Measurements from ENCODE around the gene PPFIA2.
A peak's percentile ranks its signal among the peaks of the same experiment; 100 is the strongest.

The PPFIA2 gene

DNA sequence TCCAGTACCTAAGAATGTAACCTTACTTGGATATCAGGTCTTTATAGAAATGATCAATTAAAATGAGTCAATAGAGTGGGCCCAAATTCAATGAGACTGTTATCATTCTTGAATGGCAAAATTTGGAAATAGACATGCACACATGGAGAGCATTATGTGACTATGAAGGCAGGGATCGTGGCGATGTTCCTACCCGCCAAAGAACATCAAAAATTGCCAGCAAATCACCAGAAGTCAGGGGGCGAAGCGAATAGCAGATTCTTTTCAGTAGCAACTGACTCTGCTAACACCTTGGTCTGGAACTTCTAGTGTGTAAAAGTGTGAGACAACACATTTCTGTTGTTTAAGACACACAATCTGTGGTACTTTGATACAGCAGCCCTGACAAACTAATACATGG, 488.8 kb downstream of the PPFIA2 start:
- no peak for DNase-seq
- Histone ChIP-seq H3K4ac (ENCODE audit: low read depth in 1 of 2, low read length in 2 of 2) (no peak overlapping the region), H3K4me3 (ENCODE audit: insufficient read depth in 1 of 2, low read depth in 1 of 2, low read length in 2 of 2) (no peak overlapping the region), H2BK12ac (ENCODE audit: low read length in 2 of 2) (no peak overlapping the region), H3K23ac (ENCODE audit: low read length in 2 of 2) (no peak overlapping the region), H4K8ac (ENCODE audit: low read length) (no peak overlapping the region), H3K14ac (ENCODE audit: low read length in 2 of 2) (no peak overlapping the region), H3K27me3 (ENCODE audit: control insufficient read depth in 1 of 2, insufficient read depth in 1 of 2, low read length in 2 of 2) (no peaks in the 10 kb centered on the region), H2BK120ac (ENCODE audit: low read depth, low read length) (no peak overlapping the region), H3K4me1 (ENCODE audit: control insufficient read depth, insufficient read depth, low read depth, low read length) (no peaks in the 10 kb centered on the region), H4K91ac (ENCODE audit: low read length) (no peak overlapping the region), H3K4me2 (ENCODE audit: low read length, poor library complexity, severe bottlenecking) (no peak overlapping the region), H3K79me1 (replicated peaks; ENCODE audit: low read length, poor library complexity, severe bottlenecking) (no peaks in the 10 kb centered on the region), H3K9me3 (ENCODE audit: control insufficient read depth, low read length) (no peaks in the 10 kb centered on the region), H2AFZ (ENCODE audit: low read depth, low read length) (no peak overlapping the region), H3K36me3 (ENCODE audit: control insufficient read depth in 1 of 2, insufficient read depth in 2 of 2, low read depth in 1 of 2, low read length in 2 of 2) (no peaks in the 10 kb centered on the region), H2BK5ac (ENCODE audit: low read depth, low read length, poor library complexity, severe bottlenecking) (no peak overlapping the region), H3K18ac (ENCODE audit: low read depth in 1 of 2, low read length in 2 of 2) (no peak overlapping the region), H2BK15ac (ENCODE audit: low read depth, poor library complexity, severe bottlenecking) (no peak overlapping the region), H2AK5ac (ENCODE audit: low read length, severe bottlenecking) (no peak overlapping the region), H3K27ac (ENCODE audit: low read length, poor library complexity, severe bottlenecking) (no peak overlapping the region), H3K9ac (ENCODE audit: low read length) (no peak overlapping the region)
- 91% methylated on average over 4 of the region's 5 CpGs for WGBS

DNA sequence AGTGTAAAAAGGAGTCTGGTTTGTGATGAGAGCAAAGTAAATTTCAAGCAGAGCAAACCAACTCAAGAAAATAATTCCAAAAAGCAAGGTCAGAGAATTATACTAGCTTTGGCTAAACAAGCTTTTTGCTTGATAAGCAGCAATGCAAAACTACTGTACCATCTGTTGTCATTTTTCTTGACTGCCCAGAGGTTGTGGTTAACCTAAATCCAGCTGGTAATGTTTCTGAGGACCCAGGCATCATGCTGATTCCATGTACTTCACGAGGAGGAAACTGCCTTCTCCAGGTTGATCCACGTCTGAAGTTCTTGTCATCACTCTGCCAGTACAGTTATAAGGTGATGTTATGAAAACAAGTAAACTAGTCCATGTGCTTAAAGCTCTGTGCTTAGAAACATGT, 496.1 kb downstream of the PPFIA2 start:
- Histone ChIP-seq H3K9me3 (ENCODE audit: control insufficient read depth, low read length) (no peaks in the 10 kb centered on the region), H2BK12ac (ENCODE audit: low read length in 2 of 2) (peak overlapping the region in 1 of 2 experiments; percentile 39), H3K36me3 (ENCODE audit: control insufficient read depth in 1 of 2, insufficient read depth in 2 of 2, low read depth in 1 of 2, low read length in 2 of 2) (no peaks in the 10 kb centered on the region), H2AK5ac (ENCODE audit: low read length, severe bottlenecking) (no peak overlapping the region), H3K14ac (ENCODE audit: low read length in 2 of 2) (no peak overlapping the region), H2BK120ac (ENCODE audit: low read depth, low read length) (no peak overlapping the region), H3K27ac (ENCODE audit: low read length, poor library complexity, severe bottlenecking) (no peak overlapping the region), H3K18ac (ENCODE audit: low read depth in 1 of 2, low read length in 2 of 2) (no peak overlapping the region), H2BK5ac (ENCODE audit: low read depth, low read length, poor library complexity, severe bottlenecking) (no peak overlapping the region), H3K23ac (ENCODE audit: low read length in 2 of 2) (no peak overlapping the region), H3K79me1 (replicated peaks; ENCODE audit: low read length, poor library complexity, severe bottlenecking) (no peaks in the 10 kb centered on the region), H3K4me2 (ENCODE audit: low read length, poor library complexity, severe bottlenecking) (no peak overlapping the region), H2AFZ (ENCODE audit: low read depth, low read length) (no peak overlapping the region), H4K8ac (ENCODE audit: low read length) (no peak overlapping the region), H3K4ac (ENCODE audit: low read depth in 1 of 2, low read length in 2 of 2) (no peak overlapping the region), H3K4me3 (ENCODE audit: insufficient read depth in 1 of 2, low read depth in 1 of 2, low read length in 2 of 2) (no peak overlapping the region), H3K27me3 (ENCODE audit: control insufficient read depth in 1 of 2, insufficient read depth in 1 of 2, low read length in 2 of 2) (no peaks in the 10 kb centered on the region), H3K9ac (ENCODE audit: low read length) (no peak overlapping the region), H3K4me1 (ENCODE audit: control insufficient read depth, insufficient read depth, low read depth, low read length) (no peaks in the 10 kb centered on the region), H2BK15ac (ENCODE audit: low read depth, poor library complexity, severe bottlenecking) (no peak overlapping the region), H4K91ac (ENCODE audit: low read length) (no peak overlapping the region)
- no peak for DNase-seq
- WGBS = 100% methylated on average over 2 of the region's 2 CpGs

DNA sequence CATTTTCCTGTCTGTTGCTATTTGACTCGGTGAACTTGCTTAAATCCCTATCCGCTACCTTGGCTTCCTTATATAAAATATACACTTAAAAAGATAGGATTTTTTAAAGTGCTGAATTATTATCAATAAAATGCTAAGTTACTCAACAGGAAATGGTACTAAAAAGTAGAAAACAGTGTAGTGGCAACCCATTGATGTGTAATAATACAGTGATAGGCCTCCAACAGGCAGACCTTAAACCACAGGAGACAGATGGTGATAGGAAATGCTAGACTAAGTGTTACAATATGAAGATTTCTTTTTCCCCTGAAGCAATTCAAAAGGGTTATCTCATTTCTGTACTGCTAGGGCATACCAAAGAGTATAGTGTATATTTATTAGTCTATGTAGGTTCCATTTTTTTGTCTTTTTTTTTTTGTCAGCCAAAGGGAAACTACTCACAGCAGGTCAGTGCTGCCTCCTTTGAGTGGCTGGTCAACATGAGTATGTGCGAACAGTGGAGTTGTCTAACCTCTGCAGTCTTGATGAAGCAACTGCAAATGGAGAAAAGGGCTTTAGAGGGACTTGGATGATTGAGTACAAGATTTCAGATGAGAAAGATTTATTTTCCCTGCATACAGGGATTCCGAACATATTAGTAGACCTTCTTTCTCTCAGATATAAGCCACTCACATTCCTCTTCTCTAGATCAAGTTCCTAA, 497.5 kb downstream of the PPFIA2 start:
- WGBS = no CpG with 5 or more reads among the region's 4 CpGs
- no peak overlapping the region for H2AFZ ChIP-seq (ENCODE audit: low read depth, low read length)

DNA sequence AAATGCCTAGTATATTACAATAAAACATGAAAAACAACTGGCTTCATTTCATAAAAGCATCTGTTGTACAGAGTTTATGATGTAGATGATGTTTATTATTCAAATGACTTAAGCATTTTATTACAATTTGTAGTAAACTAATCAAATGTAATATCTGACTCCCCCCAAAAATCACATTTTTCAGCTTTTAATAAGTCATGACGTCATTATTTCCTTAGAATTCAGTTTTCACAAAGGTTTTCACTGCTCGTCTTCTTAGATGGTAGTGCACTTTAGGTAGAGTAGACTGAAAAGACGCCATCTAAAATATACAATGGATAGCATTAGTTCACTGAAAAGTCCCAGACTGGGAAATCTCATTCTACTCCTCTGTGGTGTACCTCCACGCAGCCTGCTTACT, 499.8 kb downstream of the PPFIA2 start:
- H3K9ac ChIP-seq (ENCODE audit: low read length) = no peak overlapping the region
- H2BK120ac ChIP-seq (ENCODE audit: low read depth, low read length) = no peak overlapping the region
- H3K14ac ChIP-seq (ENCODE audit: low read length in 2 of 2) = no peak overlapping the region
- no peak overlapping the region for H3K4me3 ChIP-seq (ENCODE audit: insufficient read depth in 1 of 2, low read depth in 1 of 2, low read length in 2 of 2)
- no peak overlapping the region for H3K18ac ChIP-seq (ENCODE audit: low read depth in 1 of 2, low read length in 2 of 2)
- no peaks in the 10 kb centered on the region for H3K79me1 ChIP-seq (replicated peaks; ENCODE audit: low read length, poor library complexity, severe bottlenecking)
- H4K8ac ChIP-seq (ENCODE audit: low read length) = no peak overlapping the region
- no peaks in the 10 kb centered on the region for H3K4me1 ChIP-seq (ENCODE audit: control insufficient read depth, insufficient read depth, low read depth, low read length)
- no peak overlapping the region for H3K4me2 ChIP-seq (ENCODE audit: low read length, poor library complexity, severe bottlenecking)
- H2AK5ac ChIP-seq (ENCODE audit: low read length, severe bottlenecking) = no peak overlapping the region
- no peak overlapping the region for H3K23ac ChIP-seq (ENCODE audit: low read length in 2 of 2)
- no peak overlapping the region for H4K91ac ChIP-seq (ENCODE audit: low read length)
- WGBS = 90% methylated on average over 2 of the region's 4 CpGs
- H2BK5ac ChIP-seq (ENCODE audit: low read depth, low read length, poor library complexity, severe bottlenecking) = no peak overlapping the region
- no peak overlapping the region for H2BK15ac ChIP-seq (ENCODE audit: low read depth, poor library complexity, severe bottlenecking)
- no peak overlapping the region for H2AFZ ChIP-seq (ENCODE audit: low read depth, low read length)
- DNase-seq = no peak
- peaks cover 0 to 2% of the 10 kb centered on the region in 2 experiments for H3K36me3 ChIP-seq (ENCODE audit: control insufficient read depth in 1 of 2, insufficient read depth in 2 of 2, low read depth in 1 of 2, low read length in 2 of 2)
- no peaks in the 10 kb centered on the region for H3K9me3 ChIP-seq (ENCODE audit: control insufficient read depth, low read length)
- H3K27me3 ChIP-seq (ENCODE audit: control insufficient read depth in 1 of 2, insufficient read depth in 1 of 2, low read length in 2 of 2) = no peaks in the 10 kb centered on the region
- no peak overlapping the region for H3K4ac ChIP-seq (ENCODE audit: low read depth in 1 of 2, low read length in 2 of 2)
- no peak overlapping the region for H2BK12ac ChIP-seq (ENCODE audit: low read length in 2 of 2)
- H3K27ac ChIP-seq (ENCODE audit: low read length, poor library complexity, severe bottlenecking) = no peak overlapping the region

More for the DNA sequence above, 497.5 kb downstream of the PPFIA2 start:
- H3K23ac ChIP-seq (ENCODE audit: low read length in 2 of 2) = no peak overlapping the region
- H3K14ac ChIP-seq (ENCODE audit: low read length in 2 of 2) = no peak overlapping the region
- no peak overlapping the region for H3K18ac ChIP-seq (ENCODE audit: low read depth in 1 of 2, low read length in 2 of 2)
- no peak overlapping the region for H3K9ac ChIP-seq (ENCODE audit: low read length)
- H3K4me3 ChIP-seq (ENCODE audit: insufficient read depth in 1 of 2, low read depth in 1 of 2, low read length in 2 of 2) = no peak overlapping the region
- no peaks in the 10 kb centered on the region for H3K79me1 ChIP-seq (replicated peaks; ENCODE audit: low read length, poor library complexity, severe bottlenecking)
- no peaks in the 10 kb centered on the region for H3K4me1 ChIP-seq (ENCODE audit: control insufficient read depth, insufficient read depth, low read depth, low read length)
- H2BK5ac ChIP-seq (ENCODE audit: low read depth, low read length, poor library complexity, severe bottlenecking) = no peak overlapping the region
- no peak overlapping the region for H4K8ac ChIP-seq (ENCODE audit: low read length)
- no peak overlapping the region for H2BK15ac ChIP-seq (ENCODE audit: low read depth, poor library complexity, severe bottlenecking)
- H3K9me3 ChIP-seq (ENCODE audit: control insufficient read depth, low read length) = no peaks in the 10 kb centered on the region
- H2AK5ac ChIP-seq (ENCODE audit: low read length, severe bottlenecking) = no peak overlapping the region
- H3K4me2 ChIP-seq (ENCODE audit: low read length, poor library complexity, severe bottlenecking) = no peak overlapping the region
- DNase-seq = no peak
- H3K27me3 ChIP-seq (ENCODE audit: control insufficient read depth in 1 of 2, insufficient read depth in 1 of 2, low read length in 2 of 2) = no peaks in the 10 kb centered on the region
- no peak overlapping the region for H3K4ac ChIP-seq (ENCODE audit: low read depth in 1 of 2, low read length in 2 of 2)
- no peak overlapping the region for H2BK120ac ChIP-seq (ENCODE audit: low read depth, low read length)
- H3K36me3 ChIP-seq (ENCODE audit: control insufficient read depth in 1 of 2, insufficient read depth in 2 of 2, low read depth in 1 of 2, low read length in 2 of 2) = no peaks in the 10 kb centered on the region
- H2BK12ac ChIP-seq (ENCODE audit: low read length in 2 of 2) = no peak overlapping the region
- H4K91ac ChIP-seq (ENCODE audit: low read length) = no peak overlapping the region
- no peak overlapping the region for H3K27ac ChIP-seq (ENCODE audit: low read length, poor library complexity, severe bottlenecking)
